ENCODE measurements around the gene KMT5B. TPM values are rescaled to one million over a fixed set of nuclear protein-coding genes. Genes with fewer than 3 reads are reported as not detected.

Gene KMT5B
- 10 to 100 TPM; 22.9 to 23.1 TPM for total RNA-seq

GRCh38 chr11:68213135-68213515 is at the start of gene KMT5B:
Gene KMT5B (minus strand): TSS chr11:68213296. CDS start chr11:68190076, 23,220 bp downstream.
- H3K36me3 Mint-ChIP-seq (ENCODE audit: low read depth) = peaks cover 2% of the 10 kb centered on the region
- H3K4me1 Mint-ChIP-seq = peaks cover 50% of the 10 kb centered on the region
- H3K27me3 Mint-ChIP-seq = peaks cover 2% of the 10 kb centered on the region
- no peak for ATAC-seq
- intact Hi-C loops (cut with DNase I, micrococcal nuclease) = loop anchor here in 1 of 2 experiments (1.0 to 5.0 kb wide), 6 partner anchors 59 to 690 kb away; partner anchors contain the start of genes CPT1A, IGHMBP2, MRPL21 and PPP6R3
- peak within 1 kb of the TSS; percentile 90 for H3K4me3 Mint-ChIP-seq
- H3K9me3 Mint-ChIP-seq (ENCODE audit: low read depth) = no peaks in the 10 kb centered on the region
- peak; percentile 66 for DNase-seq
- H3K27ac Mint-ChIP-seq = peak within 1 kb of the TSS; percentile 91
- ChIA-PET CTCF (no interaction called here), POLR2A (no interaction called here)

- no peak overlapping the region for H3K27ac Mint-ChIP-seq
- ATAC-seq = no peak
- H3K27me3 Mint-ChIP-seq = no peaks in the 10 kb centered on the region
- DNase-seq = no peak
- peaks cover 2% of the 10 kb centered on the region for H3K4me1 Mint-ChIP-seq
- ChIA-PET POLR2A (no interaction called here), CTCF (no interaction called here)
- H3K4me3 Mint-ChIP-seq = no peak overlapping the region
- intact Hi-C loops (cut with DNase I, micrococcal nuclease) = no loop called here
- H3K36me3 Mint-ChIP-seq (ENCODE audit: low read depth) = peaks cover 23% of the 10 kb centered on the region
- H3K9me3 Mint-ChIP-seq (ENCODE audit: low read depth) = no peaks in the 10 kb centered on the region
Measured at GRCh38 chr11:68262544-68262827, 49.4 kb upstream of the KMT5B start.

GRCh38 chr11:68261749-68262543 is 48.9 kb upstream of the KMT5B start:
- ATAC-seq (no peak), DNase-seq (no peak)
- Mint-ChIP-seq H3K4me3 (no peak overlapping the region), H3K4me1 (peaks cover 3% of the 10 kb centered on the region), H3K27me3 (no peaks in the 10 kb centered on the region), H3K9me3 (ENCODE audit: low read depth) (no peaks in the 10 kb centered on the region), H3K27ac (no peak overlapping the region), H3K36me3 (ENCODE audit: low read depth) (peaks cover 21% of the 10 kb centered on the region)
- ChIA-PET POLR2A (no interaction called here), CTCF (interaction anchor here (6.7 kb wide), 1 partner anchor 36 kb away, joined by 110 read pairs; no protein-coding TSS in a partner anchor)
- intact Hi-C loops (cut with DNase I, micrococcal nuclease) = no loop called here

GRCh38 chr11:68261006-68261405 is 47.9 kb upstream of the KMT5B start:
- no peak for ATAC-seq
- CTCF ChIA-PET = interaction anchor here (6.7 kb wide), 1 partner anchor 37 kb away, joined by 110 read pairs; no protein-coding TSS in a partner anchor
- Mint-ChIP-seq H3K9me3 (ENCODE audit: low read depth) (no peaks in the 10 kb centered on the region), H3K4me3 (no peak overlapping the region), H3K4me1 (peaks cover 3% of the 10 kb centered on the region), H3K27ac (no peak overlapping the region), H3K36me3 (ENCODE audit: low read depth) (peaks cover 17% of the 10 kb centered on the region), H3K27me3 (no peaks in the 10 kb centered on the region)
- intact Hi-C loops (cut with DNase I, micrococcal nuclease) = no loop called here
- POLR2A ChIA-PET = no interaction called here
- no peak for DNase-seq

DNA sequence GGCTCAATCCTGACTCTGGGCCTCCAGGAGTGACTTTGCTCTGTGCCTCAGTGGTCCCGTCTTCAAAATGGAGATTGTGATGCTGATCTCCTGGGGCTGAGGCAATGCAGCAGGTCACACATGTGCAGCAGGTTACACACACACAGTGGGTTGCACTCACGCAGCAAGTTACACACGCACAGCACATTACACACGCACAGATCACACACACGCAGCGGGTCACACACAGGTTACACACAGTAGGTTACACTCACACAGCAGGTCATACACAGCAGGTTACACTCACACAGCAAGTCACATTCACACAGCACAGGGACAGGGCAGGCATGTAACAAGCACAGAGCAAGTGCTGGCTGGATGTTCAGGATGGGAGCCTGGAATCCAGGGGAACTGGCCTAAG is 47.4 kb upstream of the KMT5B start:
- DNase-seq = no peak
- H3K36me3 Mint-ChIP-seq (ENCODE audit: low read depth) = peaks cover 17% of the 10 kb centered on the region
- ATAC-seq = no peak
- no peaks in the 10 kb centered on the region for H3K9me3 Mint-ChIP-seq (ENCODE audit: low read depth)
- H3K27ac Mint-ChIP-seq = no peak overlapping the region
- no peaks in the 10 kb centered on the region for H3K27me3 Mint-ChIP-seq
- ChIA-PET POLR2A (no interaction called here), CTCF (interaction anchor here (1.0 to 6.7 kb wide), 3 partner anchors 9 to 37 kb away, joined by 3 to 110 read pairs (median 26); partner anchors contain the start of gene C11orf24)
- intact Hi-C loops (cut with DNase I, micrococcal nuclease) = no loop called here
- H3K4me3 Mint-ChIP-seq = no peak overlapping the region
- H3K4me1 Mint-ChIP-seq = peaks cover 3% of the 10 kb centered on the region

DNA sequence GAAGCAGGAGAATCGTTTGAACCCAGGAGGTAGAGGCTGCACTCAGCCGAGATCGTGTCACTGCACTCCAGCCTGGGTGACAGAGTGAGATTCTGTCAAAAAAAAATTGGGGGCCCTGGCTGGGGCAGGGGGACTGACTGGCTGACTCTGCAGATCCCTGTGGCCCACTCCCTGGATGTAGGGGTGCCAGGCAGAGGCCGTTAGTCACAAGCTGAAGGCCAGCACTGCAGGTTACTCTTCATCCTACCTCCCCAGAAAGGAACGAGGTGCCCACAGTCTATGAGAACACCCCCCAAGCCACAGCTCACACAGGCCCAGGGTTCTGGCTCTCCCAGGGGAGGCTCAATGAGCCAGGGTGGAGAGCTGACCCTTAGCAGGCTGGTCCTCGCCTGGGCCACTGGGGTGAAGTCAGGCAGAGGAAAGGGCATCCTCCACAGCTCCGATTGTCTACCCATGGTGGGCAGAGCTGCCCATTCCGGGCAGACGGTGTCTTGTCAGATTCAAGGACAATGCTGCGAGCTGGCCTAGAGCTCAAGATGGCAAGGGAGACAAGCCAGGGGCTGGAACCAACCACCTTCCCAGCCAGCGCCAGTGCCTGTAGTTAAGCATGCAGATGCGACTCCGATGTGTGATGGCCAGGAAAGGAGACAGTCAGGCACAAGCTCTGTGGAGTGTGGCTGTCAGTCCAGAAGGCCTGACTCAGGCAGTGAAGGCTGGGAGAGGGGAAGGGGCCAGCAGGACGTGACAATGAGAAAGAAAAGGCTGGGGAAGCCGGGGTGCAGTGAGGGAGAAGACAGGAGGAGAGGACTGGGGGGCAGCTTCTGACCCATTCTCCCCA is 46.2 kb upstream of the KMT5B start:
- no peak overlapping the region for H3K4me3 Mint-ChIP-seq
- no peak for DNase-seq
- ChIA-PET POLR2A (interaction anchor here (0.6 kb wide), 1 partner anchor 646 kb away, joined by 3 read pairs; no protein-coding TSS in a partner anchor), CTCF (interaction anchor here (0.6 to 6.7 kb wide), 8 partner anchors 8 to 358 kb away, joined by 3 to 110 read pairs (median 4); partner anchors contain the start of gene C11orf24)
- no peaks in the 10 kb centered on the region for H3K27me3 Mint-ChIP-seq
- no peaks in the 10 kb centered on the region for H3K9me3 Mint-ChIP-seq (ENCODE audit: low read depth)
- H3K36me3 Mint-ChIP-seq (ENCODE audit: low read depth) = peaks cover 10% of the 10 kb centered on the region
- intact Hi-C loops (cut with DNase I, micrococcal nuclease) = loop anchor here in 1 of 2 experiments (5.0 kb wide), 1 partner anchor 123 kb away; no protein-coding TSS in a partner anchor
- H3K4me1 Mint-ChIP-seq = peaks cover 3% of the 10 kb centered on the region
- no peak for ATAC-seq
- no peak overlapping the region for H3K27ac Mint-ChIP-seq

DNA sequence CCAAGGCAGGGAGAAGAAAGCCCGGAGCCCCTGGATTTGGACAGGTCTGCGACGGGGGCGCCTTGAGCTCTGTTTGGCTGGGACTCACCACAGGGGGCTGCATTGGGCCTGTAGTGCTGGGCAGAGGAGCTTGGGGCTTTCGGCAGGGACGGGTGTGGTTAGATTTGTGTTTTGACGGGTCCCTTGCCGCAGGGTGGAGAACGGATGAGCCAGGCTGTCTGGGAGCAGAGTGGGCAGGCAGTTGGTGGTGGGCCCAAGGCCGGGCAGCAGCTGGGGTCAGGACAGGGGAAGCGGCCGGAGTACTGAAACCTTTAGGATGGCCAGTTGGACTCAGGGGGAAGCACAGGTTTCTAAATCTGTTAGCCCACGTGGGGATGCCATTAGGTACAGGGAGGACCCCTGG is 45.3 kb upstream of the KMT5B start:
- CTCF ChIA-PET = interaction anchor here (0.6 to 6.7 kb wide), 17 partner anchors 11 to 608 kb away, joined by 3 to 110 read pairs (median 4); partner anchors contain the start of gene C11orf24
- Mint-ChIP-seq H3K4me3 (no peak overlapping the region), H3K4me1 (peaks cover 3% of the 10 kb centered on the region), H3K27me3 (no peaks in the 10 kb centered on the region), H3K9me3 (ENCODE audit: low read depth) (no peaks in the 10 kb centered on the region), H3K36me3 (ENCODE audit: low read depth) (peaks cover 8% of the 10 kb centered on the region), H3K27ac (no peak overlapping the region)
- POLR2A ChIA-PET = interaction anchor here (0.6 kb wide), 1 partner anchor 647 kb away, joined by 3 read pairs; no protein-coding TSS in a partner anchor
- no peak for DNase-seq
- intact Hi-C loops (cut with DNase I, micrococcal nuclease) = loop anchor here in 1 of 2 experiments (5.0 kb wide), 1 partner anchor 124 kb away; no protein-coding TSS in a partner anchor
- no peak for ATAC-seq

DNA sequence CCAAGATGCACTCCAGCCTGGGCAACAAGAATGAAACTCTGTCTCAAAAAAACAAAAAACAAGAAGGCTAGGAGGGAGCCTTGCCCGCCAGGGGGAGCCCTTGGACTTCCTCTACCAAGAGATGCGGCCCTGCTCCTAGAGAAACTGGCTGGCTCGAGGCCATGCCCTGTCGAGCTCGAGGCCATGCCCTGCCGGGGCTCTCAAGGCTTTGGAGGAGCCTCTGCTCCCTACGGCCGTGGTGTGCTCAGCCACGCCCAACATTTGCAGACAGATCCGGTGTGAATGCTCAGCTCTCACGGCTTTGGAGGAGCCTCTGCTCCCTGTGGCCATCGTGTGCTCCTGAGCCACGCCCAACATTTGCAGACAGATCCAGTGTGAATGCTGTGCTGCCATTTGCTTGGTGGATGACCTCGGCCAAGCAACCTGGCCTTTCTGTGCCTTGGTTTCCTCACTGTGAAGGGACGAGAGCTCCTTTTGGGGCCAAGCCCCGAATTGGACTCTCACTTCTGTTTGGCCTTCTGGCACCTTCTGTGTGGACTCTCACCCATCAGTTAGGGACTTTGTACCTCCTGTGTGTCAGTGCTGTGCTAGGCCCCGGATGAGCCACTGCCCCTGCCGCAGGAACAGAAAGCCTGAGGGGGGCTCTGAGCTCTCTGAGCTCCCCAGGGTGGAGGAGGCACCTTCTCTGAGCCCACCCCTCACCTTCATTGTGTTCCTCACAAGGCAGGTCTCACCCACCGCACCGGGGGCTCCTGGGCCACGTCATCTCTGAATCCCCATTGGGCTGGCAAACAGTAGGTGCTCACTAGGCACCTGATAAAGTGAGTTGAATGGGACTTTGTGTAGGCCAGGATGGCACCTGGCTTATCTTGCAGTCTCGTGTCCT is 44.6 kb upstream of the KMT5B start:
- ChIA-PET CTCF (interaction anchor here (0.5 to 6.7 kb wide), 24 partner anchors 11 to 608 kb away, joined by 3 to 110 read pairs (median 4); partner anchors contain the start of gene C11orf24), POLR2A (interaction anchor here (0.6 kb wide), 2 partner anchors 23 to 260 kb away, joined by 5 read pairs; no protein-coding TSS in a partner anchor)
- H3K36me3 Mint-ChIP-seq (ENCODE audit: low read depth) = peaks cover 6% of the 10 kb centered on the region
- H3K4me3 Mint-ChIP-seq = no peak overlapping the region
- H3K27me3 Mint-ChIP-seq = no peaks in the 10 kb centered on the region
- intact Hi-C loops (cut with DNase I, micrococcal nuclease) = loop anchor here (1.0 to 5.0 kb wide), 5 partner anchors 14 to 190 kb away; partner anchors contain the start of gene C11orf24 (in 1 of the 2)
- no peak overlapping the region for H3K27ac Mint-ChIP-seq
- peaks cover 3% of the 10 kb centered on the region for H3K4me1 Mint-ChIP-seq
- peak; percentile 97 for ATAC-seq
- peak; percentile 97 for DNase-seq
- H3K9me3 Mint-ChIP-seq (ENCODE audit: low read depth) = no peaks in the 10 kb centered on the region

GRCh38 chr11:68256331-68256741 is 43.2 kb upstream of the KMT5B start:
- Mint-ChIP-seq H3K9me3 (ENCODE audit: low read depth) (no peaks in the 10 kb centered on the region), H3K36me3 (ENCODE audit: low read depth) (no peaks in the 10 kb centered on the region), H3K27ac (no peak overlapping the region), H3K4me1 (peaks cover 5% of the 10 kb centered on the region), H3K4me3 (no peak overlapping the region), H3K27me3 (no peaks in the 10 kb centered on the region)
- ChIA-PET CTCF (interaction anchor here (0.8 to 6.7 kb wide), 4 partner anchors 42 to 127 kb away, joined by 3 to 110 read pairs (median 14); no protein-coding TSS in a partner anchor), POLR2A (no interaction called here)
- DNase-seq = no peak
- intact Hi-C loops (cut with DNase I, micrococcal nuclease) = loop anchor here in 1 of 2 experiments (5.0 kb wide), 1 partner anchor 126 kb away; no protein-coding TSS in a partner anchor
- ATAC-seq = no peak

DNA sequence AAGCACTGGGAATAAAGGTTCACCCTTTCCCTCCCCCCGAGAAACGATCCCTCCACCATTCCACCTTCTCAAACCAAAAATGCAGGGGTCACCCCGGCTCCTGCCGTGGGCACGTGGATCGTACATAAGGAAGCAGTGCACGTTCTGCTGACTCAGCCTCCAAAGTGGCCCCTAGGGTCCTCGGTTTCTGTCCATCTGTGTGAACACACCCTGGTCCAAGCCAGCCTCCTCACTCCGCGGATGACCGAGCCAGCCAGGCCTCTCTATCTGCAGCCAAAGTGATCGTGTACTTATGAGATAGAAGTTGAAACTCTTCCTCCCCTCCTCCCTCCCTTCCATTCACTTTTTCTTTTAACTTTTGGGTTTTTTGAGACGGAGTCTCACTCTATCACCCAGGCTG is 42.4 kb upstream of the KMT5B start:
- Mint-ChIP-seq H3K4me1 (peaks cover 9% of the 10 kb centered on the region), H3K27me3 (no peaks in the 10 kb centered on the region), H3K27ac (no peak overlapping the region), H3K4me3 (no peak overlapping the region), H3K36me3 (ENCODE audit: low read depth) (no peaks in the 10 kb centered on the region), H3K9me3 (ENCODE audit: low read depth) (no peaks in the 10 kb centered on the region)
- intact Hi-C loops (cut with DNase I, micrococcal nuclease) = loop anchor here in 1 of 2 experiments (5.0 kb wide), 1 partner anchor 127 kb away; no protein-coding TSS in a partner anchor
- CTCF ChIA-PET = interaction anchor here (0.8 to 6.7 kb wide), 2 partner anchors 42 to 70 kb away, joined by 3 to 110 read pairs; no protein-coding TSS in a partner anchor
- DNase-seq (no peak), ATAC-seq (no peak)
- POLR2A ChIA-PET = no interaction called here
